GM12878 (cell line): ENCODE results near the gene KLRF1. TPM values are rescaled to one million over a fixed set of nuclear protein-coding genes. Genes with fewer than 3 reads are reported as not detected.

Experiments
- CBX3 ChIP-seq: fragments of 200-600 bp; sonication (generic); IDR thresholded peaks from 2 replicates; pipeline ENCODE4 v1.6.1; 2016; ENCODE audit warnings: low read depth, borderline replicate concordance
- E2F4 ChIP-seq: IDR thresholded peaks from 2 replicates; pipeline ENCODE4 v1.6.1; 2012; ENCODE audit warnings: low read depth, low read length, improper control_type of control experiment
- EED ChIP-seq: sonication (generic); IDR thresholded peaks from 2 replicates; pipeline ENCODE4 v1.6.1; 2016; ENCODE audit warnings: antibody characterized with exemption, low read depth
- FOS ChIP-seq: IDR thresholded peaks from 3 replicates; pipeline ENCODE4 v1.6.1; 2011; ENCODE audit warnings: borderline replicate concordance; ENCODE audit not compliant: insufficient read length; ENCODE audit errors: extremely low read depth
- FOXM1 ChIP-seq: IDR thresholded peaks from 2 replicates; pipeline ENCODE4 v1.6.1; 2012; ENCODE audit warnings: low read depth, mild to moderate bottlenecking, inconsistent platforms, low read length, moderate library complexity
- MEF2A ChIP-seq: IDR thresholded peaks from 2 replicates; pipeline ENCODE4 v1.6.1; 2011; ENCODE audit warnings: low read depth, mild to moderate bottlenecking, low read length, moderate library complexity; ENCODE audit not compliant: insufficient read depth
- RAD21 ChIP-seq: IDR thresholded peaks from 2 replicates; pipeline ENCODE4 v1.6.1; 2011; ENCODE audit warnings: mild to moderate bottlenecking, low read depth, low read length, moderate library complexity; ENCODE audit not compliant: insufficient read depth
- RELA ChIP-seq: fragments of 450-650 bp; IDR thresholded peaks from 2 replicates; pipeline ENCODE4 v1.8.0; 2014; ENCODE audit warnings: borderline replicate concordance; ENCODE audit not compliant: partially characterized antibody
- REST ChIP-seq: IDR thresholded peaks from 2 replicates; pipeline ENCODE4 v1.6.1; 2012; ENCODE audit warnings: mild to moderate bottlenecking, low read depth, low read length
- SMARCA5 ChIP-seq: fragments of 450-650 bp; IDR thresholded peaks from 2 replicates; pipeline ENCODE4 v1.6.1; 2017; ENCODE audit warnings: mild to moderate bottlenecking
- SREBF2 ChIP-seq: IDR thresholded peaks from 2 replicates; pipeline ENCODE4 v1.6.1; 2012; ENCODE audit warnings: mild to moderate bottlenecking, low read length
- STAT1 ChIP-seq: fragments of 450-650 bp; conservative IDR thresholded peaks from 2 replicates; pipeline ENCODE4 v1.6.1; 2014; ENCODE audit warnings: antibody characterized with exemption, mild to moderate bottlenecking
- TCF3 ChIP-seq: IDR thresholded peaks from 2 replicates; pipeline ENCODE4 v1.6.1; 2012; ENCODE audit warnings: low read depth, mild to moderate bottlenecking, low read length, borderline replicate concordance; ENCODE audit not compliant: insufficient read depth
- USF1 ChIP-seq: IDR thresholded peaks from 2 replicates; pipeline ENCODE4 v1.6.1; 2011; ENCODE audit warnings: borderline replicate concordance, low read depth, mild to moderate bottlenecking, moderate library complexity, mixed read lengths, low read length; ENCODE audit not compliant: insufficient read depth; ENCODE audit errors: extremely low read length
- ZBTB33 ChIP-seq: fragments of 450-650 bp; IDR thresholded peaks from 2 replicates; pipeline ENCODE4 v1.6.1; 2017; ENCODE audit warnings: mild to moderate bottlenecking
- ZNF592 ChIP-seq: fragments of 450-650 bp; IDR thresholded peaks from 2 replicates; pipeline ENCODE4 v1.6.1; 2017; ENCODE audit warnings: mild to moderate bottlenecking, moderate library complexity
- polyA plus RNA-seq, 11 experiments: library from polyadenylated mRNA; depleted of rRNA in 4 of 11; unstranded in 6 of 11; stranded (reverse) in 5 of 11; fragments of >200 nt; fragmentation: Nextera tagmentation in 4 of 11; fragmentation: Illumina TruSeq in 1 of 11; extraction: Ambion mirVana in 4 of 11; extraction: Trizol in 1 of 11; gene quantifications; 1 replicate in 1 of 11; 2 replicates in 10 of 11; pipeline versions ENCODE4 v1.2.1 to v1.2.3, GENCODE V29; 2011 to 2016; ENCODE audit warnings: inconsistent platforms in 2 of 11, missing spikeins in 2 of 11, low read depth in 1 of 11
- total RNA-seq, 4 experiments: library from RNA; depleted of rRNA in 3 of 4; stranded (reverse); fragments of >200 nt in 3 of 4; fragmentation: Illumina TruSeq in 1 of 4; extraction: Trizol in 1 of 4; gene quantifications; 2 replicates each; pipeline versions ENCODE4 v1.2.1 to v1.2.3, GENCODE V29; 2013 to 2021

KLRF1 gene
- total and polyA plus RNA-seq, 10 of the 15 experiments (the other 5 are each of a cell fraction or from before 2014, with no cell fraction given), result 0.13 to 2.0 (median 0.18) TPM; not detected in 6

- TF ChIP-seq ZNF592, result 0 out of 2 replicates have a peak, but pooled peaks have one; percentile 32
- TF ChIP-seq FOXM1, result 0 out of 2 replicates have a peak, but pooled peaks have one; percentile 32
- TF ChIP-seq SMARCA5, result peak; percentile 90
- TF ChIP-seq REST, result no peak
- 0 out of 2 replicates have a peak, but pooled peaks have one; percentile 16 for TF ChIP-seq EED
- TF ChIP-seq USF1, result no peak
- no peak for TF ChIP-seq CBX3
- TF ChIP-seq SREBF2, result no peak
- TF ChIP-seq E2F4, result 0 out of 2 replicates have a peak, but pooled peaks have one; percentile 15
- TF ChIP-seq STAT1, result no peak
- 0 out of 2 replicates have a peak, but pooled peaks have one; percentile 16 for TF ChIP-seq MEF2A
- TF ChIP-seq TCF3, result peak; percentile 92; the same call in 1 of the 2 replicates
- no peak for TF ChIP-seq FOS
- TF ChIP-seq RAD21, result peak; percentile 100
- no peak for TF ChIP-seq RELA
- TF ChIP-seq ZBTB33, result no peak
Observed at GRCh38 chr12:9797722-9798619, 29.3 kb upstream of the KLRF1 start (continued).
